ENCODE results near the gene ARHGAP25. TPM values are rescaled to one million over a fixed set of nuclear protein-coding genes. Genes with fewer than 3 reads are reported as not detected.
A peak's percentile ranks its signal among the peaks of the same experiment; 100 is the strongest.

Gene ARHGAP25
- total RNA-seq, 3 donors from 2014 or later: 3.1 to 8.8 (median 8.2) TPM

- no peaks in the 10 kb centered on the region for H3K9me3 ChIP-seq
- no peak overlapping the region for H3K4me3 ChIP-seq
- H3K36me3 ChIP-seq (ENCODE audit: low read depth): no peaks in the 10 kb centered on the region
- intact Hi-C loops (cut with DNase I, micrococcal nuclease): loop anchor here (10.0 kb wide), 1 partner anchor 80 kb away; no protein-coding TSS in a partner anchor
- TF ChIP-seq CTCF (IDR thresholded peaks at IDR 0.05): no peak
- no peak for ATAC-seq
- H3K4me1 ChIP-seq (ENCODE audit: low read depth): peaks cover 11% of the 10 kb centered on the region
- DNase-seq: no peak
Observed at GRCh38 chr2:68834737-68835376, 100.2 kb downstream of the ARHGAP25 start.

- peak; percentile 26 for ATAC-seq
- H3K4me3 ChIP-seq: no peak overlapping the region
- DNase-seq: no peak
- H3K36me3 ChIP-seq (ENCODE audit: low read depth): no peaks in the 10 kb centered on the region
- no peak for TF ChIP-seq CTCF (IDR thresholded peaks at IDR 0.05)
- H3K4me1 ChIP-seq (ENCODE audit: low read depth): peaks cover 7% of the 10 kb centered on the region
- H3K9me3 ChIP-seq: no peaks in the 10 kb centered on the region
- intact Hi-C loops (cut with DNase I, micrococcal nuclease): loop anchor here (10.0 kb wide), 1 partner anchor 81 kb away; no protein-coding TSS in a partner anchor
Observed at GRCh38 chr2:68835621-68836020, 101.0 kb downstream of the ARHGAP25 start.

- intact Hi-C loops (cut with DNase I, micrococcal nuclease): loop anchor here (10.0 kb wide), 1 partner anchor 83 kb away; no protein-coding TSS in a partner anchor
- DNase-seq: peak; percentile 77 to 90 (median 82)
Observed at GRCh38 chr2:68837164-68837860, 102.7 kb downstream of the ARHGAP25 start.

GRCh38 chr2:68837861-68838341, 103.3 kb downstream of the ARHGAP25 start:
- DNase-seq (no peak), ATAC-seq (no peak)
- Histone ChIP-seq H3K36me3 (ENCODE audit: low read depth) (no peaks in the 10 kb centered on the region), H3K4me3 (no peak overlapping the region), H3K4me1 (ENCODE audit: low read depth) (no peaks in the 10 kb centered on the region), H3K9me3 (no peaks in the 10 kb centered on the region)
- intact Hi-C loops (cut with DNase I, micrococcal nuclease): loop anchor here (10.0 kb wide), 1 partner anchor 83 kb away; no protein-coding TSS in a partner anchor
- TF ChIP-seq CTCF (IDR thresholded peaks at IDR 0.05): no peak

More at GRCh38 chr2:68837164-68837860, 102.7 kb downstream of the ARHGAP25 start:
- ATAC-seq: peak; percentile 80
- Histone ChIP-seq H3K4me3 (no peak overlapping the region), H3K9me3 (no peaks in the 10 kb centered on the region), H3K36me3 (ENCODE audit: low read depth) (no peaks in the 10 kb centered on the region), H3K4me1 (ENCODE audit: low read depth) (no peaks in the 10 kb centered on the region)
- TF ChIP-seq CTCF (IDR thresholded peaks at IDR 0.05): peak; percentile 28

- TF ChIP-seq CTCF (IDR thresholded peaks at IDR 0.05): no peak
- Histone ChIP-seq H3K36me3 (ENCODE audit: low read depth) (no peaks in the 10 kb centered on the region), H3K9me3 (no peaks in the 10 kb centered on the region), H3K4me1 (ENCODE audit: low read depth) (no peaks in the 10 kb centered on the region), H3K4me3 (no peak overlapping the region)
- DNase-seq: no peak
- no peak for ATAC-seq
- intact Hi-C loops (cut with DNase I, micrococcal nuclease): loop anchor here (10.0 kb wide), 1 partner anchor 84 kb away; no protein-coding TSS in a partner anchor
Observed at GRCh38 chr2:68838641-68839040, 104.0 kb downstream of the ARHGAP25 start.

Measured in mucosa of descending colon (tissue), 3 donors.